Nephron (organoid): ENCODE measurements around the gene ZNF280B.
"Not testable (repeated sequence)": the region's sequence is repeated elsewhere in the genome, so short reads cannot be mapped to it uniquely, and the experiment has no call there.

Experiments used
- H3K27ac Mint-ChIP-seq, 3 experiments: 2 replicates each; pipeline ENCODE4 v1.8.0; 2020; ENCODE audit warnings: mixed read lengths in 3 of 3, mild to moderate bottlenecking in 2 of 3, moderate library complexity in 1 of 3
- H3K27me3 Mint-ChIP-seq: 2 replicates; pipeline ENCODE4 v1.8.0; 2021; ENCODE audit warnings: low read depth, mild to moderate bottlenecking, moderate library complexity, mixed read lengths
- H3K36me3 Mint-ChIP-seq: 2 replicates; pipeline ENCODE4 v1.8.0; 2020; ENCODE audit warnings: low read depth, mixed read lengths
- H3K4me1 Mint-ChIP-seq: 2 replicates; pipeline ENCODE4 v1.8.0; 2020; ENCODE audit warnings: mixed read lengths
- H3K4me3 Mint-ChIP-seq, 3 experiments: 2 replicates each; pipeline ENCODE4 v1.8.0; 2020; ENCODE audit warnings: mild to moderate bottlenecking in 3 of 3, mixed read lengths in 3 of 3, moderate library complexity in 2 of 3
- H3K9me3 Mint-ChIP-seq: 2 replicates; pipeline ENCODE4 v1.8.0; 2020; ENCODE audit warnings: mixed read lengths
- TF ChIP-seq, protein P1 (sequence below), 3 experiments: fragments of 200-600 bp; sonication (generic); IDR thresholded peaks; one replicate each; pipeline ENCODE4 v1.5.0; 2021; ENCODE audit warnings: antibody characterized with exemption in 3 of 3; ENCODE audit not compliant: unreplicated experiment in 3 of 3

ZNF280B gene

DNA sequence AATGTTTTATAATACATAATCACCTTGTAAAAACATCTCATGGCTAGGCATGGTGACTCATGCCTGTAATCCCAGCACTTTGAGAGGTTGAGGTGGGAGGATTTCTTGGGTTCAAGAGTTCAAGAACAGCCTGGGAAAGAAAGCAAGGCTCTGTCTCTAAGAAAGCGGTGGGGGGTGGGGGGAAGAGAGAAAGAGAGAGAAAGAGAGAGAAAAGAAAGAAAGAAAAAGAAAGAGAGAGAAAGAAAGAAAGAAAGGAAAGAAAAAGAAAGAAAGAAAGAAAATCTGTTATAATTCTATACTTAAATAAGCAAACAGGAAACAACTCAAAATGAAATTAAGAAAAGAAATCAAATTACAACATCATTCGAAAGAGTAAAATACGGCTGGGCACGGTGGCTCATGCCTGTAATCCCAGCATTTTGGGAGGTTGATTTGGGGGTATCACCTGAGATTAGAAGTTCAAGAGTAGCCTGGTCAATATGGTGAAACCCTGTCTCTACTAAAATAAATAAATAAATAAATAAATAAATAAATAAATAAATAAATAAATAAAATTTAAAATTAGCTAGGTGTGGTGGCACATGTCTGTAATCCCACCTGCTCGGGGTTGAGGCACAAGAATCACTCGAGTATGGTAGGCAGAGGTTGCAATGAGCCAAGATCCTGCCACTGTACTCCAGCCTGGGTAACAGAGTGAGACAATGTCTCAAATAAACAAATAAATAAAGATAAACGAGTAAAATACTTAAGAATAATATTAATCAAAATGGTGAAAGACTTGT, 65.4 kb downstream of the ZNF280B start:
- Mint-ChIP-seq H3K27me3 (peaks cover 30% of the 10 kb centered on the region), H3K9me3 (peaks cover 14% of the 10 kb centered on the region), H3K27ac (no peak overlapping the region), H3K36me3 (no peaks in the 10 kb centered on the region), H3K4me1 (peaks cover 10% of the 10 kb centered on the region), H3K4me3 (no peak overlapping the region)
- TF ChIP-seq, protein P1, sequence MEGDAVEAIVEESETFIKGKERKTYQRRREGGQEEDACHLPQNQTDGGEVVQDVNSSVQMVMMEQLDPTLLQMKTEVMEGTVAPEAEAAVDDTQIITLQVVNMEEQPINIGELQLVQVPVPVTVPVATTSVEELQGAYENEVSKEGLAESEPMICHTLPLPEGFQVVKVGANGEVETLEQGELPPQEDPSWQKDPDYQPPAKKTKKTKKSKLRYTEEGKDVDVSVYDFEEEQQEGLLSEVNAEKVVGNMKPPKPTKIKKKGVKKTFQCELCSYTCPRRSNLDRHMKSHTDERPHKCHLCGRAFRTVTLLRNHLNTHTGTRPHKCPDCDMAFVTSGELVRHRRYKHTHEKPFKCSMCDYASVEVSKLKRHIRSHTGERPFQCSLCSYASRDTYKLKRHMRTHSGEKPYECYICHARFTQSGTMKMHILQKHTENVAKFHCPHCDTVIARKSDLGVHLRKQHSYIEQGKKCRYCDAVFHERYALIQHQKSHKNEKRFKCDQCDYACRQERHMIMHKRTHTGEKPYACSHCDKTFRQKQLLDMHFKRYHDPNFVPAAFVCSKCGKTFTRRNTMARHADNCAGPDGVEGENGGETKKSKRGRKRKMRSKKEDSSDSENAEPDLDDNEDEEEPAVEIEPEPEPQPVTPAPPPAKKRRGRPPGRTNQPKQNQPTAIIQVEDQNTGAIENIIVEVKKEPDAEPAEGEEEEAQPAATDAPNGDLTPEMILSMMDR (IDR thresholded peaks at IDR 0.05; ENCODE audit: unreplicated experiment in 3 of 3): no peak

DNA sequence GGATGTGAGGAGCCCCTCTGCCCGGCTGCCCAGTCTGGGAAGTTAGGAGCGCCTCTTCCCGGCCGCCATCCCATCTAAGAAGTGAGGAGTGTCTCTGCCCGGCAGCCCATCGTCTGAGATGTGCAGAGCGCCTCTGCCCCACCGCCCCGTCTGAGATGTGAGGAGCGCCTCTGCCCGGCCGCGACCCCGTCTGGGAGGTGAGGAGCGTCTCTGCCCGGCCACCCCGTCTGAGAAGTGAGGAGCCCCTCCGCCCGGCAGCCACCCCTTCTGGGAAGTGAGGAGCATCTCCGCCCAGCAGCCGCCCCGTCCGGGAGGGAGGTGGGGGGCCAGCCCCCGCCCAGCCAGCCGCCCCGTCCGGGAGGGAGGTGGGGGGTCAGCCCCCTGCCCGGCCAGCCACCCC, 66.9 kb downstream of the ZNF280B start:
- Mint-ChIP-seq H3K9me3 (peaks cover 16% of the 10 kb centered on the region), H3K27me3 (peaks cover 39% of the 10 kb centered on the region)
- not testable (repeated sequence) for H3K4me3 Mint-ChIP-seq, H3K36me3 Mint-ChIP-seq, H3K27ac Mint-ChIP-seq, H3K4me1 Mint-ChIP-seq

DNA sequence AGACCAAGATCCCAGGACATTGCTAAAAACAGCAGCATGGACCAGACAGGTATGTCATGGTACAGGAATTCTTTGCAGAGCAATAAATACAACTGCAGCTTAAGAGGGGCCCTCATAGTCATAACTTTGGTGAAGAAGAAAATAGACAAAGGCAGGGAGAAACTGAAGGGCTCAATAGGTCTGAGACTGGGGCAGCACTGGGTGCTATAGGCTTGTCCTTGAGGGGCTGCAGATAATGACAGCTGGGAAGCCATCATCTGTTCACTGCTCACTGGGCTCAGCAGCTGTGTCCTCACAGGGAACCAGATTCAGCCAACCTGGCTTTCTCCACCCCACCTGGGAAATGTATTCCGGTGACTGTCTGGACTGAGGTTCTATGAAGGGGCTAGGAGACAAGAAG, 68.4 kb downstream of the ZNF280B start:
- no peak overlapping the region for H3K27ac Mint-ChIP-seq
- peaks cover 18% of the 10 kb centered on the region for H3K9me3 Mint-ChIP-seq
- H3K27me3 Mint-ChIP-seq: peaks cover 40% of the 10 kb centered on the region
- TF ChIP-seq, protein P1 (IDR thresholded peaks at IDR 0.05; ENCODE audit: unreplicated experiment in 3 of 3): no peak
- no peak overlapping the region for H3K4me3 Mint-ChIP-seq
- H3K36me3 Mint-ChIP-seq: no peaks in the 10 kb centered on the region
- H3K4me1 Mint-ChIP-seq: no peaks in the 10 kb centered on the region
